Measurements from ENCODE around the gene UROC1. TPM values are rescaled to one million over a fixed set of nuclear protein-coding genes. Genes with fewer than 3 reads are reported as not detected.
A peak's percentile ranks its signal among the peaks of the same experiment; 100 is the strongest.

UROC1 gene
- total and polyA plus RNA-seq, 8 donors, result 0.08 to 0.24 (median 0.13) TPM; not detected in 3

- H3K4me3 ChIP-seq, result no peak overlapping the region
- peaks cover 12 to 39% of the 10 kb centered on the region in 2 donors for H3K27me3 ChIP-seq
- peaks cover 0 to 55% of the 10 kb centered on the region in 2 donors for H3K4me1 ChIP-seq
- H3K27ac ChIP-seq, result peak overlapping the region in 1 of 2 donors; percentile 86
- DNase-seq (peak in 1 of 4 donors; percentile 40), ATAC-seq (no peak)
- no peaks in the 10 kb centered on the region for H3K36me3 ChIP-seq
- H3K9me3 ChIP-seq, result no peaks in the 10 kb centered on the region
- intact Hi-C loops (cut with DNase I), result no loop called here
- TF ChIP-seq, protein P1, sequence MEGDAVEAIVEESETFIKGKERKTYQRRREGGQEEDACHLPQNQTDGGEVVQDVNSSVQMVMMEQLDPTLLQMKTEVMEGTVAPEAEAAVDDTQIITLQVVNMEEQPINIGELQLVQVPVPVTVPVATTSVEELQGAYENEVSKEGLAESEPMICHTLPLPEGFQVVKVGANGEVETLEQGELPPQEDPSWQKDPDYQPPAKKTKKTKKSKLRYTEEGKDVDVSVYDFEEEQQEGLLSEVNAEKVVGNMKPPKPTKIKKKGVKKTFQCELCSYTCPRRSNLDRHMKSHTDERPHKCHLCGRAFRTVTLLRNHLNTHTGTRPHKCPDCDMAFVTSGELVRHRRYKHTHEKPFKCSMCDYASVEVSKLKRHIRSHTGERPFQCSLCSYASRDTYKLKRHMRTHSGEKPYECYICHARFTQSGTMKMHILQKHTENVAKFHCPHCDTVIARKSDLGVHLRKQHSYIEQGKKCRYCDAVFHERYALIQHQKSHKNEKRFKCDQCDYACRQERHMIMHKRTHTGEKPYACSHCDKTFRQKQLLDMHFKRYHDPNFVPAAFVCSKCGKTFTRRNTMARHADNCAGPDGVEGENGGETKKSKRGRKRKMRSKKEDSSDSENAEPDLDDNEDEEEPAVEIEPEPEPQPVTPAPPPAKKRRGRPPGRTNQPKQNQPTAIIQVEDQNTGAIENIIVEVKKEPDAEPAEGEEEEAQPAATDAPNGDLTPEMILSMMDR (IDR thresholded peaks at IDR 0.05), result no peak
Measured at GRCh38 chr3:126527455-126528211, 10.1 kb upstream of the UROC1 start.

GRCh38 chr3:126527006-126527405 is 9.4 kb upstream of the UROC1 start:
- peaks cover 15 to 42% of the 10 kb centered on the region in 2 donors for H3K27me3 ChIP-seq
- H3K27ac ChIP-seq, result no peak overlapping the region
- ATAC-seq, result no peak
- no peaks in the 10 kb centered on the region for H3K9me3 ChIP-seq
- intact Hi-C loops (cut with DNase I), result no loop called here
- H3K4me1 ChIP-seq, result peaks cover 0 to 59% of the 10 kb centered on the region in 2 donors
- DNase-seq, result peak in 2 of 4 donors; percentile 9 to 21
- H3K4me3 ChIP-seq, result no peak overlapping the region
- TF ChIP-seq, protein P1 (IDR thresholded peaks at IDR 0.05), result no peak
- no peaks in the 10 kb centered on the region for H3K36me3 ChIP-seq

GRCh38 chr3:126526668-126527005 is 9.1 kb upstream of the UROC1 start:
- TF ChIP-seq, protein P1 (IDR thresholded peaks at IDR 0.05), result no peak
- H3K36me3 ChIP-seq, result no peaks in the 10 kb centered on the region
- no peaks in the 10 kb centered on the region for H3K9me3 ChIP-seq
- H3K4me1 ChIP-seq, result peaks cover 0 to 59% of the 10 kb centered on the region in 2 donors
- H3K27ac ChIP-seq, result no peak overlapping the region
- no peak overlapping the region for H3K4me3 ChIP-seq
- H3K27me3 ChIP-seq, result peaks cover 15 to 42% of the 10 kb centered on the region in 2 donors
- DNase-seq (peak in 1 of 4 donors; percentile 20), ATAC-seq (no peak)
- intact Hi-C loops (cut with DNase I), result no loop called here

GRCh38 chr3:126525853-126526667 is 8.5 kb upstream of the UROC1 start:
- peak in 1 of 4 donors; percentile 24 for DNase-seq
- H3K9me3 ChIP-seq, result no peaks in the 10 kb centered on the region
- TF ChIP-seq, protein P1 (IDR thresholded peaks at IDR 0.05), result no peak
- no peak overlapping the region for H3K27ac ChIP-seq
- no peaks in the 10 kb centered on the region for H3K36me3 ChIP-seq
- peaks cover 0 to 57% of the 10 kb centered on the region in 2 donors for H3K4me1 ChIP-seq
- intact Hi-C loops (cut with DNase I), result no loop called here
- ATAC-seq, result no peak
- H3K4me3 ChIP-seq, result no peak overlapping the region
- H3K27me3 ChIP-seq, result peaks cover 15 to 42% of the 10 kb centered on the region in 2 donors
